H1 (cell line): ENCODE results near the gene TYSND1. TPM values are rescaled to one million over a fixed set of nuclear protein-coding genes. Genes with fewer than 3 reads are reported as not detected.

ENCODE experiments used
- CTCF ChIA-PET: fragments of 300-600 bp; sonication (Branson Sonifier 250); formaldehyde crosslinking; loops from one replicate; lab custom pipeline; 2021; ENCODE audit not compliant: partially characterized antibody; lab: Charles Lee
- POLR2A ChIA-PET: fragments of 300-600 bp; sonication (Branson Sonifier 250); formaldehyde crosslinking; loops from one replicate; lab custom pipeline; 2021; ENCODE audit warnings: inconsistent platforms; ENCODE audit not compliant: partially characterized antibody; lab: Charles Lee
- DNase-seq, 2 experiments: peaks; one replicate each; pipeline versions ENCODE4 v3.0.0 to v3.0.0-alpha.2; 2010 to 2022; ENCODE audit warnings: low spot score in 2 of 2, low read depth in 1 of 2, mixed read lengths in 1 of 2
- FAIRE-seq: peaks from 2 replicates; lab custom pipeline; 2011; peaks lifted over from hg19 to GRCh38; lab: Jason Lieb, UNC
- H2AFZ ChIP-seq: 2 replicates; pipeline ENCODE4 v1.8.1; 2012; ENCODE audit warnings: low read length, inconsistent platforms
- H2AK5ac ChIP-seq: 2 replicates; pipeline ENCODE4 v1.6.1; 2013; ENCODE audit warnings: low read depth, low read length
- H2BK120ac ChIP-seq: replicated peaks from 2 replicates; pipeline ENCODE3; 2013; ENCODE audit warnings: low read depth, low read length, inconsistent platforms
- H2BK12ac ChIP-seq: 2 replicates; pipeline ENCODE4 v1.6.1; 2013; ENCODE audit warnings: low read depth, low read length
- H2BK15ac ChIP-seq: 2 replicates; pipeline ENCODE4 v1.6.1; 2013; ENCODE audit warnings: low read length
- H2BK20ac ChIP-seq: 2 replicates; pipeline ENCODE4 v1.6.1; 2013; ENCODE audit warnings: low read length
- H2BK5ac ChIP-seq: 2 replicates; pipeline ENCODE4 v1.6.1; 2013; ENCODE audit warnings: low read depth, low read length
- H3K14ac ChIP-seq: 2 replicates; pipeline ENCODE4 v1.6.1; 2013; ENCODE audit warnings: inconsistent platforms; ENCODE audit not compliant: insufficient read length
- H3K18ac ChIP-seq: 2 replicates; pipeline ENCODE4 v1.6.1; 2013; ENCODE audit warnings: low read length; ENCODE audit errors: extremely low read depth
- H3K23ac ChIP-seq: 2 replicates; pipeline ENCODE4 v1.6.1; 2013; ENCODE audit warnings: inconsistent platforms; ENCODE audit not compliant: insufficient read length
- H3K23me2 ChIP-seq: 2 replicates; pipeline ENCODE4 v1.6.1; 2013; ENCODE audit warnings: low read depth, low read length
- H3K27ac ChIP-seq: 2 replicates; pipeline ENCODE4 v1.6.1; 2011; ENCODE audit warnings: low read depth, low read length, inconsistent platforms
- H3K27me3 ChIP-seq, 4 experiments: replicated peaks in 1 of 4; 1 replicate in 1 of 4; 2 replicates in 3 of 4; pipeline versions ENCODE4 v1.6.1 to v1.8.1; 2011 to 2013; ENCODE audit warnings: low read length in 3 of 4, mild to moderate bottlenecking in 3 of 4, inconsistent platforms in 2 of 4, mixed read lengths in 2 of 4, moderate library complexity in 1 of 4; ENCODE audit not compliant: control insufficient read depth in 3 of 4, insufficient read depth in 3 of 4; ENCODE audit errors: extremely low read depth in 1 of 4
- H3K36me3 ChIP-seq, 4 experiments: 2 replicates each; pipeline versions ENCODE4 v1.6.1 to v1.8.1; 2011 to 2013; ENCODE audit warnings: mild to moderate bottlenecking in 4 of 4, low read length in 3 of 4, moderate library complexity in 2 of 4, control low read depth in 1 of 4, inconsistent platforms in 1 of 4; ENCODE audit not compliant: insufficient read depth in 4 of 4, control insufficient read depth in 2 of 4
- H3K4ac ChIP-seq: replicated peaks from 2 replicates; pipeline ENCODE3; 2013; ENCODE audit warnings: low read length, low read depth, mixed read lengths, inconsistent platforms; ENCODE audit not compliant: insufficient read length
- H3K4me1 ChIP-seq, 4 experiments: replicated peaks in 1 of 4; 1 replicate in 1 of 4; 2 replicates in 3 of 4; pipeline versions ENCODE4 v1.6.1 to v1.8.1; 2011 to 2013; ENCODE audit warnings: low read length in 3 of 4, inconsistent platforms in 2 of 4, mixed read lengths in 1 of 4; ENCODE audit not compliant: insufficient read depth in 4 of 4, control insufficient read depth in 3 of 4
- H3K4me2 ChIP-seq, 2 experiments: 2 replicates each; pipeline versions ENCODE4 v1.6.1 to v1.8.1; 2011 to 2013; ENCODE audit warnings: low read depth in 2 of 2, low read length in 2 of 2, control low read depth in 1 of 2, inconsistent platforms in 1 of 2, mild to moderate bottlenecking in 1 of 2; ENCODE audit not compliant: insufficient read depth in 1 of 2
- H3K4me3 ChIP-seq, 4 experiments: fragments of 200-600, 300-600 bp in 1 of 4; sonication (generic), shearing (Covaris generic), sonication (Bioruptor Twin) in 1 of 4; 2 replicates each; pipeline versions ENCODE4 v1.5.1 to v1.8.1; 2011 to 2016; ENCODE audit warnings: low read length in 4 of 4, low read depth in 3 of 4, control low read depth in 2 of 4, inconsistent platforms in 2 of 4, mild to moderate bottlenecking in 2 of 4, mixed read lengths in 1 of 4, moderate library complexity in 1 of 4; ENCODE audit not compliant: insufficient read depth in 2 of 4; ENCODE audit errors: extremely low read depth in 1 of 4
- H3K56ac ChIP-seq: replicated peaks from 2 replicates; pipeline ENCODE3; 2013; ENCODE audit warnings: low read depth, mild to moderate bottlenecking, mixed read lengths, low read length, inconsistent platforms; ENCODE audit not compliant: insufficient read length
- H3K79me1 ChIP-seq: 2 replicates; pipeline ENCODE4 v1.6.1; 2013; ENCODE audit warnings: low read depth, low read length, control low read depth
- H3K79me2 ChIP-seq, 2 experiments: 2 replicates each; pipeline versions ENCODE4 v1.6.1 to v1.8.1; 2012 to 2013; ENCODE audit warnings: low read length in 2 of 2, mild to moderate bottlenecking in 2 of 2, inconsistent platforms in 1 of 2; ENCODE audit not compliant: insufficient read depth in 2 of 2, control insufficient read depth in 1 of 2
- H3K9ac ChIP-seq, 4 experiments: replicated peaks in 1 of 4; 1 replicate in 1 of 4; 2 replicates in 3 of 4; pipeline versions ENCODE4 v1.6.1 to v1.8.1; 2011 to 2013; ENCODE audit warnings: low read depth in 3 of 4, low read length in 3 of 4, control low read depth in 2 of 4, mild to moderate bottlenecking in 2 of 4, moderate library complexity in 2 of 4, inconsistent platforms in 1 of 4; ENCODE audit errors: extremely low read depth in 1 of 4
- H3K9me3 ChIP-seq, 2 experiments: 2 replicates each; pipeline versions ENCODE4 v1.6.1 to v1.8.1; 2012 to 2013; ENCODE audit warnings: mild to moderate bottlenecking in 2 of 2, moderate library complexity in 2 of 2, control low read depth in 1 of 2, inconsistent platforms in 1 of 2, low read depth in 1 of 2, low read length in 1 of 2, mixed read lengths in 1 of 2; ENCODE audit not compliant: insufficient read depth in 2 of 2
- H4K20me1 ChIP-seq, 2 experiments: replicated peaks in 1 of 2; 2 replicates each; pipeline versions ENCODE3 to v1.8.1; 2011 to 2013; ENCODE audit warnings: inconsistent platforms in 2 of 2, low read length in 2 of 2, mild to moderate bottlenecking in 1 of 2; ENCODE audit not compliant: insufficient read depth in 2 of 2, control insufficient read depth in 1 of 2
- H4K5ac ChIP-seq: 2 replicates; pipeline ENCODE4 v1.6.1; 2013; ENCODE audit warnings: low read length, low read depth, mixed read lengths, inconsistent platforms; ENCODE audit not compliant: insufficient read length
- H4K8ac ChIP-seq: 2 replicates; pipeline ENCODE4 v1.8.0; 2013; ENCODE audit warnings: mild to moderate bottlenecking, moderate library complexity, low read length, inconsistent platforms; ENCODE audit not compliant: insufficient read depth; ENCODE audit errors: extremely low read depth
- H4K91ac ChIP-seq: replicated peaks from 2 replicates; pipeline ENCODE3; 2013; ENCODE audit warnings: low read length, mixed read lengths, inconsistent platforms; ENCODE audit not compliant: insufficient read length
- JUND ChIP-seq: IDR thresholded peaks from 2 replicates; pipeline ENCODE4 v1.6.1; 2011; ENCODE audit warnings: mild to moderate bottlenecking, improper control_type of control experiment, low read length
- MAX ChIP-seq: IDR thresholded peaks from 2 replicates; pipeline ENCODE4 v1.6.1; 2012; ENCODE audit warnings: inconsistent platforms
- WGBS, 2 experiments: shearing (Covaris generic) in 1 of 2; methylation state at CpG; one replicate each; pipeline versions ENCODE4 v1.1.6 to v1.1.7; 2013 to 2015; ENCODE audit warnings: low lambda C conversion rate in 2 of 2, mixed read lengths in 2 of 2, inconsistent platforms in 1 of 2, low coverage in 1 of 2, missing lambda C conversion rate in 1 of 2; ENCODE audit not compliant: insufficient replicate concordance in 2 of 2, insufficient coverage in 1 of 2, insufficient read length in 1 of 2; ENCODE audit errors: extremely low coverage in 1 of 2, missing lambda C conversion rate in 1 of 2; 5-methylcytosine and 5-hydroxymethylcytosine counted together
- polyA plus RNA-seq, 7 experiments: library from polyadenylated mRNA; depleted of rRNA in 3 of 7; stranded (reverse) in 5 of 7; unstranded in 2 of 7; fragments of >200 nt in 5 of 7; fragments of 200-250 nt in 2 of 7; gene quantifications; 1 replicate in 5 of 7; 2 replicates in 1 of 7; 4 replicates in 1 of 7; pipeline versions ENCODE4 v1.2.1 to v1.2.3, GENCODE V29; 2011 to 2013; ENCODE audit warnings: missing spikeins in 2 of 7, mixed read lengths in 2 of 7
- total RNA-seq: library from RNA; stranded (reverse); fragmentation: NEBNext Ultra II Directional; extraction: Animal tissue kit (Norgen Biotek cat#: 25700); gene quantifications from 2 replicates; pipeline ENCODE4 v1.2.1, GENCODE V29; 2021

The TYSND1 gene
- total and polyA plus RNA-seq, 2 of the 8 experiments (the other 6 are each of a cell fraction or from before 2014, with no cell fraction given): 11.9 to 15.0 TPM

- Histone ChIP-seq H3K4me2 (no peak overlapping the region), H3K79me1 (no peaks in the 10 kb centered on the region), H3K18ac (no peak overlapping the region), H2BK20ac (no peak overlapping the region), H3K36me3 (no peaks in the 10 kb centered on the region; a peak in 1 of 8 replicates), H3K79me2 (no peaks in the 10 kb centered on the region), H3K4ac (no peak overlapping the region), H3K4me1 (no peaks in the 10 kb centered on the region; a peak in 1 of 7 replicates), H3K27ac (no peak overlapping the region), H3K9ac (no peak overlapping the region), H2BK5ac (no peak overlapping the region), H2BK15ac (no peak overlapping the region), H4K20me1 (no peaks in the 10 kb centered on the region), H4K91ac (no peak overlapping the region), H2BK120ac (no peak overlapping the region), H4K8ac (no peak overlapping the region), H2AK5ac (no peak overlapping the region), H3K4me3 (no peak overlapping the region), H3K9me3 (no peaks in the 10 kb centered on the region), H2AFZ (no peak overlapping the region), H4K5ac (no peak overlapping the region), H3K14ac (no peak overlapping the region), H3K23ac (no peak overlapping the region), H3K27me3 (no peaks in the 10 kb centered on the region), H3K56ac (no peak overlapping the region), H2BK12ac (no peak overlapping the region), H3K23me2 (no peaks in the 10 kb centered on the region)
- no peak for DNase-seq
- ChIA-PET CTCF (interaction anchor here (1.1 to 11.0 kb wide), 5 partner anchors 9 to 80 kb away, joined by 3 to 155 read pairs (median 10); partner anchors contain the start of gene TYSND1), POLR2A (no interaction called here)
- TF ChIP-seq MAX (no peak), JUND (no peak)
- FAIRE-seq: no peak
- 100% methylated on average over 1 of the region's 1 CpG; no CpG with 5 or more reads in 1 of the 2 experiments for WGBS, 2 experiments
These were observed 22.1 kb downstream of the TYSND1 start for GRCh38 chr10:70124415-70124814.
